A549 (cell line): ENCODE data around the gene MTHFSD.

Experiments
- GATA3 ChIP-seq: IDR thresholded peaks from 2 replicates; pipeline ENCODE4 v1.6.1; 2012; ENCODE audit warnings: borderline replicate concordance
- TF ChIP-seq, protein P1 (sequence below): fragments of >200 bp; sonication (Bioruptor Twin); formaldehyde crosslinking; IDR thresholded peaks from 3 replicates; pipeline ENCODE4 v1.5.1; 2016

DNA sequence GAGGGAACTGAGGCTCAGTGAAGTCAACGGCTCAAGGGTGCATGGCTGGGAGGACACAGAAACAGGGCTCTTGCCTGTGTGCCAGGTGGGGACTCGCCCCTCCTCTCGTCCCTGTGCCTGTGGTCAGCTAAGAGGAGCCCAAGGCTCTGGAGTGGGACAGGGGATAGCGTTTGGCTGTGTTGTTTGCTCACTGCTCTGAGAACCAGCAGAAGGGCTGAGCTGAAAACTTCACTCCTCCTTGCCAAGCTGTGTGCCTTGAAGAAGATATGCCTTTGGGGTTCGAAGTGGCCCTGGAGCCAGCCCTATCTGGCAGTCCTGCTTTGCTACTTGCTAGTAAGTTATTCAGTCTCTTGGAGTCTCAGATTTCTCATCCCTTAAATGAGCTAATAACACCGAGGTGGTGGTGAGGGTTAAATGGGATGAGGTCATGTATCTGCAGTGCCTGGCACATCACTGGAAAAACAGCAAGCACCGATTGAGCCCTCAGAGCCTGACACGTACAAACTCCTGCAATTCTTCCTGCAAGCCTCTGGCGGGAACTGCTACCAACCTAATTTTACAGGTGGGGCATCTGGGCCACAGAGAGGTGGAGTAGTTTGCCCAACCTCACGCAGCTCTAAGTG lies 41.1 kb upstream of the MTHFSD start:
- TF ChIP-seq GATA3 = no peak
- TF ChIP-seq, protein P1, sequence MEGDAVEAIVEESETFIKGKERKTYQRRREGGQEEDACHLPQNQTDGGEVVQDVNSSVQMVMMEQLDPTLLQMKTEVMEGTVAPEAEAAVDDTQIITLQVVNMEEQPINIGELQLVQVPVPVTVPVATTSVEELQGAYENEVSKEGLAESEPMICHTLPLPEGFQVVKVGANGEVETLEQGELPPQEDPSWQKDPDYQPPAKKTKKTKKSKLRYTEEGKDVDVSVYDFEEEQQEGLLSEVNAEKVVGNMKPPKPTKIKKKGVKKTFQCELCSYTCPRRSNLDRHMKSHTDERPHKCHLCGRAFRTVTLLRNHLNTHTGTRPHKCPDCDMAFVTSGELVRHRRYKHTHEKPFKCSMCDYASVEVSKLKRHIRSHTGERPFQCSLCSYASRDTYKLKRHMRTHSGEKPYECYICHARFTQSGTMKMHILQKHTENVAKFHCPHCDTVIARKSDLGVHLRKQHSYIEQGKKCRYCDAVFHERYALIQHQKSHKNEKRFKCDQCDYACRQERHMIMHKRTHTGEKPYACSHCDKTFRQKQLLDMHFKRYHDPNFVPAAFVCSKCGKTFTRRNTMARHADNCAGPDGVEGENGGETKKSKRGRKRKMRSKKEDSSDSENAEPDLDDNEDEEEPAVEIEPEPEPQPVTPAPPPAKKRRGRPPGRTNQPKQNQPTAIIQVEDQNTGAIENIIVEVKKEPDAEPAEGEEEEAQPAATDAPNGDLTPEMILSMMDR = no peak
